Transverse colon (tissue), 4 donors: ENCODE measurements around the gene SLC5A2. TPM values are rescaled to one million over a fixed set of nuclear protein-coding genes. Genes with fewer than 3 reads are reported as not detected.
"Not testable (repeated sequence)": the region's sequence is repeated elsewhere in the genome, so short reads cannot be mapped to it uniquely, and the experiment has no call there.

Experiments used
- DNase-seq: peaks from one replicate; pipeline ENCODE4 v3.0.0-alpha.2; 2019
- H3K27ac ChIP-seq, 4 donors: fragments of 200-600 bp; sonication (generic); 2 replicates each; pipeline ENCODE4 v1.5.1; 2016 to 2018; ENCODE audit warnings: inconsistent platforms in 4 of 4
- H3K27me3 ChIP-seq: fragments of 200-600 bp; sonication (generic); 2 replicates; pipeline ENCODE4 v1.5.1; 2017; ENCODE audit warnings: inconsistent platforms
- H3K36me3 ChIP-seq, 4 donors: fragments of 200-600 bp; sonication (generic); 2 replicates each; pipeline ENCODE4 v1.5.1; 2017 to 2019; ENCODE audit warnings: inconsistent platforms in 4 of 4
- H3K4me1 ChIP-seq, 4 donors: fragments of 200-600 bp; sonication (generic); 2 replicates each; pipeline ENCODE4 v1.5.1; 2017 to 2020; ENCODE audit warnings: inconsistent platforms in 4 of 4
- H3K4me3 ChIP-seq, 4 donors: fragments of 200-600 bp; sonication (generic); 1 replicate in 1 of 4; 2 replicates in 3 of 4; pipeline versions ENCODE4 v1.5.1 to v1.6.1; 2017 to 2019; ENCODE audit warnings: inconsistent platforms in 4 of 4
- H3K9me3 ChIP-seq, 2 donors: fragments of 200-600 bp; sonication (generic); 2 replicates each; pipeline ENCODE4 v1.5.1; 2017 to 2019; ENCODE audit warnings: inconsistent platforms in 2 of 2
- CTCF ChIP-seq, 5 experiments: fragments of 200-600 bp in 3 of 5; fragments of 450-650 bp in 2 of 5; sonication (generic) in 3 of 5; IDR thresholded peaks; 1 replicate in 2 of 5; 2 replicates in 3 of 5; pipeline ENCODE4 v1.5.1; 2016 to 2017; ENCODE audit warnings: antibody characterized with exemption in 5 of 5, inconsistent platforms in 3 of 5, mild to moderate bottlenecking in 2 of 5, moderate library complexity in 1 of 5
- EP300 ChIP-seq: sonication (generic); formaldehyde crosslinking; IDR thresholded peaks from one replicate; pipeline ENCODE4 v1.6.1; 2017; ENCODE audit warnings: antibody characterized with exemption, low read depth
- POLR2A ChIP-seq: fragments of 450-650 bp; IDR thresholded peaks from one replicate; pipeline ENCODE4 v1.6.1; 2016; ENCODE audit warnings: antibody characterized with exemption, mild to moderate bottlenecking, moderate library complexity
- POLR2AphosphoS5 ChIP-seq, 3 donors: sonication (generic); formaldehyde crosslinking; IDR thresholded peaks; one replicate each; pipeline ENCODE4 v1.6.1; 2016; ENCODE audit warnings: antibody characterized with exemption in 3 of 3
- whole genome bisulfite sequencing, 2 donors: methylation state at CpG; one replicate each; pipeline ENCODE4 v1.1.5; 2018; ENCODE audit warnings: low coverage in 1 of 2; 5-methylcytosine and 5-hydroxymethylcytosine counted together
- in situ Hi-C, 4 donors: fragments of 200-750 bp; cut with MboI; loops; one replicate each; pipeline versions ENCODE4 v1.15.0 to v1.15.1; 2017; ENCODE audit warnings: low sequenced_read_pairs in 3 of 4, low pct_ligation_motif_present in 1 of 4, low pct_unique_long_range_greater_than_20kb in 1 of 4
- intact Hi-C: fragments of 100-400 bp; cut with DNase I; formaldehyde crosslinking; loops from one replicate; pipeline ENCODE4 v1.15.1; 2023; ENCODE audit warnings: low total_unique reads
- total RNA-seq, 4 donors: library from RNA; depleted of rRNA; stranded (reverse); fragments of >200 nt; gene quantifications; one replicate each; pipeline ENCODE4 v1.1.0, GENCODE V29; 2016

Gene SLC5A2
- total RNA-seq, 4 donors from 2014 or later = not detected

DNA sequence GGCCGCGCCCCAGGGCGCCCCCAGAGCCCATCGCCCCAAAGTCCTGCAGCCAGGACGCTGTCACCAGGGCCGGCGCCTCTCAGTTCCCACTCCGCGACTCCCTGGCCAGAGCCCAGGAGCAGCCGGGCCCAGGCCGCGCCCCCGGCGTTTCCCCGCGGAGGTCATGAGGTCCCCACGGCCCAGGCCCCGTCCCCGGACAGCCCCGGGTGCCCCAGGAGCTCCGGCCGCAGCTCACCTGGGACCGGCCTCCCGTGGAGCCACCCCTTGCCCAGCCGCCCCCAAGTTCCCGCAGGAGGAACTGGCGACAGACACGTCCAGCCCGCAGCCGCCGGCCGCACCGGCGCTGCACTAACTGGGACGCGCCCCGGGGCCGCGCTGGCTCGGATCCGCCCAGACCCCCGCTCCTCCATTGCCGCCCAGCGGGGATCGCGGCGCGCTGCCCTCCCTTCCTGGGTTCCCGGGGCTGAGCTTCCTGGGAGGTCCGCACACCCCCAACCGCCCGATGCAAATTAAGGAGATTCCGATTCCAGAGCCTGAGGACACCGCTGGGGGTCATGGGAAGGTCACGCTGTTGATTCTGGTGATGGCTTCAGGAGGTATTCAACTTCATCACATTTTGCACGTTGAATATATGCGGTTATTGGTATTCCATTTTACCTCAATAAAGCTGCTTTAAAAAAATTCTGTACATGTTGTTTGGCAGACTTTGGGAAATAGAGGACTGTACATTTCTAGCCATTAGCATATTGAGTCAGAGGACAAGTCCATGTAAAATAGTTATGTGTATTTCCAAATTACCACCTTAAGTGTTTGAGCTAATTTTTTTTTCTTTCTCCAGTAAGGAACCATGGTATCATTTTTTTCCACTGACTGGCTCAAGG lies 54.7 kb downstream of the SLC5A2 start:
- H3K36me3 ChIP-seq = no peaks in the 10 kb centered on the region
- H3K4me3 ChIP-seq = peak overlapping the region in 2 of 4 donors; percentile 28 to 47
- H3K27me3 ChIP-seq = peaks cover 56% of the 10 kb centered on the region
- in situ Hi-C loops = no loop called here
- H3K27ac ChIP-seq = no peak overlapping the region
- H3K4me1 ChIP-seq = peaks cover 0 to 6% (median 2%) of the 10 kb centered on the region in 4 donors
- intact Hi-C loops = no loop called here
- WGBS, 2 donors = 0 to 8% methylated on average over 2 to 28 of the region's 57 CpGs
- TF ChIP-seq POLR2A (no peak), EP300 (no peak), POLR2AphosphoS5 (IDR thresholded peaks at IDR 0.05) (no peak), CTCF (IDR thresholded peaks at IDR 0.05) (no peak)
- H3K9me3 ChIP-seq = peaks cover 0 to 2% of the 10 kb centered on the region in 2 donors
- no peak for DNase-seq

GRCh38 chr16:31538243-31538598 lies 55.3 kb downstream of the SLC5A2 start:
- H3K4me1 ChIP-seq, in situ Hi-C loops, H3K27ac ChIP-seq, DNase-seq, H3K4me3 ChIP-seq, intact Hi-C loops, H3K9me3 ChIP-seq, H3K36me3 ChIP-seq: not testable (repeated sequence)
- 10 to 70% methylated on average over 2 to 7 of the region's 7 CpGs for WGBS, 2 donors
- peaks cover 54% of the 10 kb centered on the region for H3K27me3 ChIP-seq

DNA sequence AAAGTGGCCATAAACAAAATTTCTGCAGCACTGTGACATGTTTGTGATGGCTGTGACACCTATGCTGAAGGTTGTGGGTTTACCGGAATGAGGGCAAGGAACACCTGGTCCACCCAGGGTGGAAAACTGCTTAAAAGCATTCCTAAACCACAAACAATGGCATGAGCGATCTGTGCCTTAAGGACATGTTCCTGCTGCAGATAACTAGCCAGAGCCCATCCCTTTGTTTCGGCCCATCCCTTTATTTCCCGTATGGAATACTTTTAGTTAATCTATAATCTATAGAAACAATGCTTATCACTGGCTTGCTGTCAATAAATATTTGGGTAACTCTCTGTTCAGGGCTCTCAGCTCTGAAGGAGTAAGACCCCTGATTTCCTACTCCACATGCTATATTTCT lies 56.8 kb downstream of the SLC5A2 start:
- DNase-seq, H3K4me3 ChIP-seq, H3K36me3 ChIP-seq, H3K27ac ChIP-seq, in situ Hi-C loops, intact Hi-C loops, H3K9me3 ChIP-seq, H3K4me1 ChIP-seq: not testable (repeated sequence)
- whole genome bisulfite sequencing, 2 donors = 78 to 94% methylated on average over 3 to 4 of the region's 4 CpGs
- H3K27me3 ChIP-seq = peaks cover 42% of the 10 kb centered on the region

Other genes with a start within 250 kb of the SLC5A2 start
- 10 to 100 TPM in 1 of 4 donors, 1 to 10 TPM in 3; 1.1 to 11.5 (median 2.3) TPM for gene ITGAM, start 223.1 kb upstream of the SLC5A2 start, total RNA-seq
- gene ITGAX, start 127.9 kb upstream of the SLC5A2 start, total RNA-seq = 1 to 10 TPM in 3 of 4 donors, not detected in 1; 1.2 to 3.8 (median 3.7) TPM
- under 1 TPM in 1 of 4 donors, not detected in 3; 0.75 TPM for gene ITGAD, start 89.8 kb upstream of the SLC5A2 start, total RNA-seq
- not detected for gene COX6A2, start 54.8 kb upstream of the SLC5A2 start, total RNA-seq
- gene ZNF843, start 40.3 kb upstream of the SLC5A2 start, total RNA-seq = under 1 TPM in 2 of 4 donors, not detected in 2; 0.14 to 0.79 TPM
- gene ARMC5, start 23.6 kb upstream of the SLC5A2 start, total RNA-seq = 10 to 100 TPM in 1 of 4 donors, 1 to 10 TPM in 3; 3.2 to 17.6 (median 8.4) TPM
- gene TGFB1I1, start 11.0 kb upstream of the SLC5A2 start, total RNA-seq = 100 to 1,000 TPM in 1 of 4 donors, 10 to 100 TPM in 3; 43.0 to 102 (median 61.4) TPM
- gene RUSF1, start 25.3 kb downstream of the SLC5A2 start, total RNA-seq = 10 to 100 TPM; 49.2 to 86.5 (median 71.3) TPM
- gene AHSP, start 44.8 kb downstream of the SLC5A2 start, total RNA-seq = not detected